Karpas-422 (cell line): Measurements from ENCODE around the gene HS3ST6. TPM values are rescaled to one million over a fixed set of nuclear protein-coding genes. Genes with fewer than 3 reads are reported as not detected.

ENCODE experiments used
- small RNA-seq: library from RNA; depleted of rRNA; stranded (forward); fragments of <200 nt; gene quantifications from one replicate; pipeline ENCODE3, GENCODE V24; 2014
- total RNA-seq: library from RNA; depleted of rRNA; stranded (reverse); fragments of >200 nt; shearing (Covaris generic); gene quantifications from 2 replicates; pipeline ENCODE4 v1.2.3, GENCODE V29; 2014; ENCODE audit warnings: low replicate concordance; rRNA removed

Gene HS3ST6
- total RNA-seq, 1 experiment from 2014 or later: not detected

Small RNA genes within 50 kb of the gene (small RNA-seq; reads per million reads assigned to genes)
- gene SNORA10 (not detected), gene SNORA64 (not detected)

Other genes starting within 250 kb of the HS3ST6 start
- 26.2 and 35.6 TPM in 2 replicates for gene JPT2, start 240.1 kb downstream of the HS3ST6 start, total RNA-seq
- 59.2 and 82.4 TPM in 2 replicates for gene MAPK8IP3, start 212.2 kb downstream of the HS3ST6 start, total RNA-seq
- 35.9 and 83.0 TPM in 2 replicates for gene NME3, start 146.9 kb downstream of the HS3ST6 start, total RNA-seq
- 7.7 and 27.2 TPM in 2 replicates for gene EME2, start 145.6 kb downstream of the HS3ST6 start, total RNA-seq
- 101 and 177 TPM in 2 replicates for gene MRPS34, start 145.3 kb downstream of the HS3ST6 start, total RNA-seq
- gene SPSB3, start 135.8 kb downstream of the HS3ST6 start, total RNA-seq: 38.5 and 73.9 TPM in 2 replicates
- 35.9 and 66.3 TPM in 2 replicates for gene NUBP2, start 135.5 kb downstream of the HS3ST6 start, total RNA-seq
- gene IGFALS, start 124.7 kb downstream of the HS3ST6 start, total RNA-seq: not detected in 2 replicates
- 38.4 and 126 TPM in 2 replicates for gene HAGH, start 91.6 kb downstream of the HS3ST6 start, total RNA-seq
- 12.6 and 24.6 TPM in 2 replicates for gene FAHD1, start 91.2 kb downstream of the HS3ST6 start, total RNA-seq
- gene MEIOB, start 46.3 kb downstream of the HS3ST6 start, total RNA-seq: not detected in 2 replicates
- gene MSRB1, start 24.8 kb upstream of the HS3ST6 start, total RNA-seq: 4.8 and 18.1 TPM in 2 replicates
- gene RPL3L, start 36.3 kb upstream of the HS3ST6 start, total RNA-seq: not detected in 2 replicates
- 288 and 537 TPM in 2 replicates for gene NDUFB10, start 41.1 kb upstream of the HS3ST6 start, total RNA-seq
- gene RPS2, start 46.4 kb upstream of the HS3ST6 start, total RNA-seq: 3,837 and 4,799 TPM in 2 replicates
- not detected in 2 replicates for gene RNF151, start 48.4 kb upstream of the HS3ST6 start, total RNA-seq
- gene TBL3, start 53.6 kb upstream of the HS3ST6 start, total RNA-seq: 25.4 and 48.6 TPM in 2 replicates
- gene NOXO1, start 63.1 kb upstream of the HS3ST6 start, total RNA-seq: not detected in 2 replicates
- gene GFER, start 65.8 kb upstream of the HS3ST6 start, total RNA-seq: 17.0 and 43.8 TPM in 2 replicates
- 5.3 and 16.3 TPM in 2 replicates for gene SYNGR3, start 71.6 kb upstream of the HS3ST6 start, total RNA-seq
- gene ZNF598, start 91.4 kb upstream of the HS3ST6 start, total RNA-seq: 12.6 and 20.5 TPM in 2 replicates
- 3.0 TPM in 1 of 2 replicates, not detected in the other for gene NPW, start 101.4 kb upstream of the HS3ST6 start, total RNA-seq
- gene NHERF2, start 108.5 kb upstream of the HS3ST6 start, total RNA-seq: not detected in 2 replicates
- gene NTHL1, start 129.4 kb upstream of the HS3ST6 start, total RNA-seq: 23.2 and 52.2 TPM in 2 replicates
- 33.3 and 64.5 TPM in 2 replicates for gene TSC2, start 129.6 kb upstream of the HS3ST6 start, total RNA-seq
- 72.8 and 110 TPM in 2 replicates for gene PKD1, start 217.5 kb upstream of the HS3ST6 start, total RNA-seq
- 12.8 and 15.0 TPM in 2 replicates for gene RAB26, start 230.2 kb upstream of the HS3ST6 start, total RNA-seq
- 68.3 and 110 TPM in 2 replicates for gene TRAF7, start 237.4 kb upstream of the HS3ST6 start, total RNA-seq